Esophagus squamous epithelium (tissue), 5 donors: ENCODE data around the gene TRIM33. TPM values are rescaled to one million over a fixed set of nuclear protein-coding genes. Genes with fewer than 3 reads are reported as not detected.
"Not testable (repeated sequence)": the region's sequence is repeated elsewhere in the genome, so short reads cannot be mapped to it uniquely, and the experiment has no call there.

ENCODE experiments used
- DNase-seq: peaks from one replicate; lab custom pipeline; 2025; lab: John Stamatoyannopoulos, UW
- H3K27ac ChIP-seq, 4 donors: fragments of 200-600 bp; sonication (generic); one replicate each; pipeline ENCODE4 v1.5.1; 2016 to 2019; ENCODE audit warnings: mild to moderate bottlenecking in 1 of 4
- H3K27me3 ChIP-seq, 4 donors: fragments of 200-600 bp; sonication (generic); 1 replicate in 3 of 4; 2 replicates in 1 of 4; pipeline versions ENCODE4 v1.5.1 to v1.6.0; 2017 to 2021; ENCODE audit warnings: antibody characterized with exemption in 1 of 4
- H3K36me3 ChIP-seq, 3 donors: fragments of 200-600 bp; sonication (generic); one replicate each; pipeline ENCODE4 v1.5.1; 2016 to 2019
- H3K4me1 ChIP-seq, 3 donors: fragments of 200-600 bp; sonication (generic); one replicate each; pipeline ENCODE4 v1.5.1; 2017 to 2019
- H3K4me3 ChIP-seq, 4 donors: fragments of 200-600 bp; sonication (generic); 1 replicate in 3 of 4; 2 replicates in 1 of 4; pipeline ENCODE4 v1.5.1; 2016 to 2019; ENCODE audit warnings: mild to moderate bottlenecking in 2 of 4, moderate library complexity in 1 of 4
- H3K9me3 ChIP-seq, 3 donors: fragments of 200-600 bp; sonication (generic); one replicate each; pipeline ENCODE4 v1.5.1; 2016 to 2019
- CTCF ChIP-seq, 6 experiments: fragments of 450-650 bp in 4 of 6; fragments of 200-600 bp in 2 of 6; sonication (generic) in 2 of 6; IDR thresholded peaks; one replicate each; pipeline ENCODE4 v1.5.1; 2016 to 2019; ENCODE audit warnings: antibody characterized with exemption in 6 of 6, mild to moderate bottlenecking in 4 of 6, moderate library complexity in 4 of 6
- POLR2A ChIP-seq, 4 donors: fragments of 450-650 bp; IDR thresholded peaks; one replicate each; pipeline ENCODE4 v1.6.1; 2017; ENCODE audit warnings: antibody characterized with exemption in 4 of 4, mild to moderate bottlenecking in 4 of 4, moderate library complexity in 3 of 4
- WGBS, 2 donors: methylation state at CpG; one replicate each; pipeline ENCODE4 v1.1.5; 2018; 5-methylcytosine and 5-hydroxymethylcytosine counted together
- intact Hi-C: fragments of 100-400 bp; cut with DNase I; formaldehyde crosslinking; loops from one replicate; pipeline ENCODE4 v1.15.0; 2022
- total RNA-seq, 4 donors: library from RNA; depleted of rRNA; stranded (reverse); fragments of >200 nt; gene quantifications; one replicate each; pipeline ENCODE4 v1.1.0, GENCODE V29; 2016
- donor health status: DM: yes; HTN: yes; CAD: no.

The TRIM33 gene
- total RNA-seq, 4 donors from 2014 or later, result 19.1 to 38.7 (median 25.4) TPM

GRCh38 chr1:114455102-114455785, 55.8 kb downstream of the TRIM33 start:
- Histone ChIP-seq H3K4me1 (peaks cover 0 to 6% (median 0%) of the 10 kb centered on the region in 3 donors), H3K9me3 (no peaks in the 10 kb centered on the region), H3K27me3 (no peaks in the 10 kb centered on the region), H3K27ac (no peak overlapping the region), H3K4me3 (no peak overlapping the region), H3K36me3 (peaks cover 0 to 98% (median 4%) of the 10 kb centered on the region in 3 donors)
- TF ChIP-seq CTCF (IDR thresholded peaks at IDR 0.05) (no peak), POLR2A (IDR thresholded peaks at IDR 0.05) (no peak)
- DNase-seq, result no peak
- intact Hi-C loops, result no loop called here

- Histone ChIP-seq H3K36me3 (peaks cover 0 to 97% (median 4%) of the 10 kb centered on the region in 3 donors), H3K4me3 (no peak overlapping the region), H3K9me3 (no peaks in the 10 kb centered on the region), H3K4me1 (peaks cover 0 to 6% (median 0%) of the 10 kb centered on the region in 3 donors), H3K27ac (no peak overlapping the region), H3K27me3 (no peaks in the 10 kb centered on the region)
- no peak for DNase-seq
- intact Hi-C loops, result no loop called here
- no peak for TF ChIP-seq CTCF (IDR thresholded peaks at IDR 0.05)
- no peak for TF ChIP-seq POLR2A (IDR thresholded peaks at IDR 0.05)
- 90 to 100% methylated on average over 1 of the region's 1 CpG for WGBS, 2 donors
Measured at GRCh38 chr1:114454539-114454938, 56.5 kb downstream of the TRIM33 start.

GRCh38 chr1:114453361-114453784, 57.6 kb downstream of the TRIM33 start:
- Histone ChIP-seq H3K9me3 (no peaks in the 10 kb centered on the region), H3K4me3 (no peak overlapping the region), H3K27ac (no peak overlapping the region), H3K36me3 (peaks cover 0 to 96% (median 4%) of the 10 kb centered on the region in 3 donors), H3K27me3 (no peaks in the 10 kb centered on the region), H3K4me1 (peaks cover 0 to 4% (median 0%) of the 10 kb centered on the region in 3 donors)
- 83 to 86% methylated on average over 2 of the region's 2 CpGs for WGBS, 2 donors
- intact Hi-C loops, result no loop called here
- no peak for TF ChIP-seq CTCF (IDR thresholded peaks at IDR 0.05)
- TF ChIP-seq POLR2A (IDR thresholded peaks at IDR 0.05), result no peak
- DNase-seq, result no peak

GRCh38 chr1:114448370-114449036, 62.5 kb downstream of the TRIM33 start:
- no peaks in the 10 kb centered on the region for H3K9me3 ChIP-seq
- H3K27ac ChIP-seq, result no peak overlapping the region
- H3K4me1 ChIP-seq, result no peaks in the 10 kb centered on the region
- intact Hi-C loops, result no loop called here
- no peak for DNase-seq
- H3K27me3 ChIP-seq, result no peaks in the 10 kb centered on the region
- TF ChIP-seq POLR2A (IDR thresholded peaks at IDR 0.05), result no peak
- no peak for TF ChIP-seq CTCF (IDR thresholded peaks at IDR 0.05)
- 81 to 86% methylated on average over 3 of the region's 3 CpGs for WGBS, 2 donors
- no peak overlapping the region for H3K4me3 ChIP-seq
- peaks cover 0 to 61% (median 0%) of the 10 kb centered on the region in 3 donors for H3K36me3 ChIP-seq

GRCh38 chr1:114446198-114446597, 64.8 kb downstream of the TRIM33 start:
- H3K9me3 ChIP-seq, result no peaks in the 10 kb centered on the region
- TF ChIP-seq CTCF (IDR thresholded peaks at IDR 0.05) (no peak), POLR2A (IDR thresholded peaks at IDR 0.05) (no peak)
- no peaks in the 10 kb centered on the region for H3K4me1 ChIP-seq
- H3K36me3 ChIP-seq, result peaks cover 0 to 50% (median 0%) of the 10 kb centered on the region in 3 donors
- 87 to 95% methylated on average over 1 of the region's 1 CpG for WGBS, 2 donors
- H3K4me3 ChIP-seq, result no peak overlapping the region
- H3K27me3 ChIP-seq, result no peaks in the 10 kb centered on the region
- no peak for DNase-seq
- intact Hi-C loops, result no loop called here
- no peak overlapping the region for H3K27ac ChIP-seq

- H3K27me3 ChIP-seq, H3K4me3 ChIP-seq, H3K27ac ChIP-seq, H3K9me3 ChIP-seq, intact Hi-C loops, H3K4me1 ChIP-seq, DNase-seq: not testable (repeated sequence)
- peaks cover 0 to 50% (median 0%) of the 10 kb centered on the region in 3 donors for H3K36me3 ChIP-seq
- 91 to 96% methylated on average over 4 of the region's 4 CpGs for WGBS, 2 donors
Measured at GRCh38 chr1:114443226-114443625, 67.8 kb downstream of the TRIM33 start.
